Endothelial cell (in vitro differentiated cells): ENCODE measurements around the gene PCDH8. TPM values are rescaled to one million over a fixed set of nuclear protein-coding genes. Genes with fewer than 3 reads are reported as not detected.

Experiments used
- DNase-seq: peaks from one replicate; pipeline ENCODE4 v3.0.0; 2021; ENCODE audit warnings: low spot score
- H3K27ac Mint-ChIP-seq: one replicate; pipeline ENCODE4 v1.8.0; 2021; ENCODE audit warnings: mixed read lengths, inconsistent platforms; ENCODE audit not compliant: unreplicated experiment
- H3K27me3 Mint-ChIP-seq: one replicate; pipeline ENCODE4 v1.8.0; 2021; ENCODE audit warnings: mild to moderate bottlenecking, moderate library complexity, mixed read lengths, inconsistent platforms; ENCODE audit not compliant: unreplicated experiment
- H3K36me3 Mint-ChIP-seq: one replicate; pipeline ENCODE4 v1.8.0; 2021; ENCODE audit warnings: mild to moderate bottlenecking, low read depth, mixed read lengths, inconsistent platforms; ENCODE audit not compliant: unreplicated experiment
- H3K4me1 Mint-ChIP-seq: one replicate; pipeline ENCODE4 v1.8.0; 2021; ENCODE audit warnings: mild to moderate bottlenecking, mixed read lengths, inconsistent platforms; ENCODE audit not compliant: unreplicated experiment
- H3K4me3 Mint-ChIP-seq: one replicate; pipeline ENCODE4 v1.8.0; 2021; ENCODE audit warnings: mild to moderate bottlenecking, mixed read lengths, inconsistent platforms; ENCODE audit not compliant: unreplicated experiment
- H3K9me3 Mint-ChIP-seq: one replicate; pipeline ENCODE4 v1.8.0; 2021; ENCODE audit warnings: mixed read lengths, inconsistent platforms; ENCODE audit not compliant: unreplicated experiment
- total RNA-seq: library from RNA; stranded (reverse); fragmentation: NEBNext Ultra II Directional; extraction: Animal tissue kit (Norgen Biotek cat#: 25700); gene quantifications from one replicate; pipeline ENCODE4 v1.2.1, GENCODE V29; 2021; ENCODE audit not compliant: unreplicated experiment
- TF ChIP-seq, protein P1 (sequence below): fragments of 200-600 bp; sonication (generic); IDR thresholded peaks from one replicate; pipeline ENCODE4 v1.5.0; 2021; ENCODE audit warnings: antibody characterized with exemption; ENCODE audit not compliant: unreplicated experiment

PCDH8 gene
- total RNA-seq, 1 donor from 2014 or later, result 0.15 TPM

DNA sequence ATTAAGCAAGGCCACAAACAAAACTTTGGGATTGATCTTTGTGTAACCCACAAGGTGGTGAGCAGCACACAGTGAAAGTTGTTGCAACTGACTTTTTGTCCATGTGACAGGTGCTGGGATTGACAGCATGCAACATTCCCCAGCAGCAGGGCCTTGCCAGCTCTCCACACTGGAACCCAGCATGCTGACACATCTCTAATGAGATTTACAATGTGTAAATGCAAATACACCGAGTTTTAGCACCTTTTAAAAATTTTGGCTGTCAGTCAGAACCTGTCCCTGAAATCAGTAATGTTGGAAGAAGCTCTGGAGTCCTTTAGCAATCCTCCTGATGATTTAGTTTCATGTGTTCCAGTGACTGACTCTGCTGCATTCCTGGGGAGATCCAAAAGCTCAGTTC, 16.5 kb upstream of the PCDH8 start:
- no peaks in the 10 kb centered on the region for H3K36me3 Mint-ChIP-seq
- no peaks in the 10 kb centered on the region for H3K9me3 Mint-ChIP-seq
- H3K27me3 Mint-ChIP-seq, result no peaks in the 10 kb centered on the region
- peaks cover 9% of the 10 kb centered on the region for H3K4me1 Mint-ChIP-seq
- no peak for DNase-seq
- TF ChIP-seq, protein P1, sequence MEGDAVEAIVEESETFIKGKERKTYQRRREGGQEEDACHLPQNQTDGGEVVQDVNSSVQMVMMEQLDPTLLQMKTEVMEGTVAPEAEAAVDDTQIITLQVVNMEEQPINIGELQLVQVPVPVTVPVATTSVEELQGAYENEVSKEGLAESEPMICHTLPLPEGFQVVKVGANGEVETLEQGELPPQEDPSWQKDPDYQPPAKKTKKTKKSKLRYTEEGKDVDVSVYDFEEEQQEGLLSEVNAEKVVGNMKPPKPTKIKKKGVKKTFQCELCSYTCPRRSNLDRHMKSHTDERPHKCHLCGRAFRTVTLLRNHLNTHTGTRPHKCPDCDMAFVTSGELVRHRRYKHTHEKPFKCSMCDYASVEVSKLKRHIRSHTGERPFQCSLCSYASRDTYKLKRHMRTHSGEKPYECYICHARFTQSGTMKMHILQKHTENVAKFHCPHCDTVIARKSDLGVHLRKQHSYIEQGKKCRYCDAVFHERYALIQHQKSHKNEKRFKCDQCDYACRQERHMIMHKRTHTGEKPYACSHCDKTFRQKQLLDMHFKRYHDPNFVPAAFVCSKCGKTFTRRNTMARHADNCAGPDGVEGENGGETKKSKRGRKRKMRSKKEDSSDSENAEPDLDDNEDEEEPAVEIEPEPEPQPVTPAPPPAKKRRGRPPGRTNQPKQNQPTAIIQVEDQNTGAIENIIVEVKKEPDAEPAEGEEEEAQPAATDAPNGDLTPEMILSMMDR, result no peak
- no peak overlapping the region for H3K4me3 Mint-ChIP-seq
- no peak overlapping the region for H3K27ac Mint-ChIP-seq

DNA sequence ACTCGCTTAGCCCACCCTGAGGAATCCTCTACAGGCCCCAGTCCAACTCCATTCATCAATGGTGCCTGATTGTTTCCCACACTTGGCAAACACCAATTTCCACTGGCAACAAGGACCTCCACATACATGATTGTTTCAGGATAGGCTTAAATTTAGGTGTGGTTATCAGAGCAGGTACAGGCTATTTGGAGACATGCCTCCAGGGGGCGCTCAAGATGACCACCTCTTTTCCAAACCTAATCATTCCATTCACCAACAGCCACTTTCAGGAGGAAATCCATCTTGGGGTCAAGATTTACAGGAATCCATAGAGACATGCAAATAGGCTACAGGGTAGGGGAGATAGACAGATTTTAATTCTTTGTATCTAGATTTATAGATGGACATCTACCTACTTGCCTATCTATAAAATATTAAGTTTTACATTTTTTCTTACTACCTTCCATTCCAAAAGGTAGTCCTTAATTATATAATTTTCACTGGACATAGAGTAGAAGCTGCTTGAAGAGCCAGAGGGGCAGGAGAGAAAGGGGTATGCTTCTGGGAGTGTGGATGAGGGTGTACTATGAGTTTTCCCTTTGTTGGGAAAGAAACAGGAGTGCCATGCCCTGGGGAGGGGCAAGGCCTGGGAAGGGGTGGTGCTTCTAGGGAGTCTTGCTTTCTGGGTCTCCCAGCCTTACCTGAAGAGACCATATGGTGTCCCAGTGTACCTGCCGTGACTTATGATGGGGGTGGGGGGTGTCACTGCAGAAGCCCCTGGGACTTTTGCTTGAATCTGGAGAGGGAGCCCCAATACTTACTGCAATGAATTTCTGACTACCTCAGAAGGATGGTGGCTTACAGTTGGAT, 14.1 kb upstream of the PCDH8 start:
- Mint-ChIP-seq H3K27ac (no peak overlapping the region), H3K4me3 (no peak overlapping the region), H3K9me3 (no peaks in the 10 kb centered on the region), H3K4me1 (peaks cover 3% of the 10 kb centered on the region), H3K36me3 (no peaks in the 10 kb centered on the region), H3K27me3 (no peaks in the 10 kb centered on the region)
- DNase-seq, result peak; percentile 72
- TF ChIP-seq, protein P1, result peak; percentile 88

DNA sequence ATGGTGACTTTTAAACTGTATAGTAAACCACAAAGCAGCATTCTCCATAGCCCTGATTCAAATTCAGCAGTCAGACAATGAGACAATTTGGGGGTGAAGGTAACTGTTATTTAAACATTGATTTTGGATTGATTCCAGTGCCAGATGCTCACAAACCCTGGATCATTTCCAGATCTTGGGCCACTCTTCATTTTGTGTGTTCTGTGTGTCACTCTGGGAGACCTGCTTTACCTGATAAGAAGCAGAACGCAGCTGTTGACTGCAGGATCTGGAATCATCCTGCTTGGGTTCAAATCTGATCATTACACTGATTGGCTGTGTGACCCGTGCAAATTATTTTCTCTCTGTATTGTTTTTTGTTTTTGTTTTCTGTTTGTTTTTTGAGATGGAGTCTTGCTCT, 4.0 kb upstream of the PCDH8 start:
- TF ChIP-seq, protein P1, result no peak
- H3K27ac Mint-ChIP-seq, result no peak overlapping the region
- no peak overlapping the region for H3K4me3 Mint-ChIP-seq
- peaks cover 31% of the 10 kb centered on the region for H3K27me3 Mint-ChIP-seq
- H3K9me3 Mint-ChIP-seq, result no peaks in the 10 kb centered on the region
- DNase-seq, result no peak
- peaks cover 27% of the 10 kb centered on the region for H3K4me1 Mint-ChIP-seq
- H3K36me3 Mint-ChIP-seq, result no peaks in the 10 kb centered on the region

DNA sequence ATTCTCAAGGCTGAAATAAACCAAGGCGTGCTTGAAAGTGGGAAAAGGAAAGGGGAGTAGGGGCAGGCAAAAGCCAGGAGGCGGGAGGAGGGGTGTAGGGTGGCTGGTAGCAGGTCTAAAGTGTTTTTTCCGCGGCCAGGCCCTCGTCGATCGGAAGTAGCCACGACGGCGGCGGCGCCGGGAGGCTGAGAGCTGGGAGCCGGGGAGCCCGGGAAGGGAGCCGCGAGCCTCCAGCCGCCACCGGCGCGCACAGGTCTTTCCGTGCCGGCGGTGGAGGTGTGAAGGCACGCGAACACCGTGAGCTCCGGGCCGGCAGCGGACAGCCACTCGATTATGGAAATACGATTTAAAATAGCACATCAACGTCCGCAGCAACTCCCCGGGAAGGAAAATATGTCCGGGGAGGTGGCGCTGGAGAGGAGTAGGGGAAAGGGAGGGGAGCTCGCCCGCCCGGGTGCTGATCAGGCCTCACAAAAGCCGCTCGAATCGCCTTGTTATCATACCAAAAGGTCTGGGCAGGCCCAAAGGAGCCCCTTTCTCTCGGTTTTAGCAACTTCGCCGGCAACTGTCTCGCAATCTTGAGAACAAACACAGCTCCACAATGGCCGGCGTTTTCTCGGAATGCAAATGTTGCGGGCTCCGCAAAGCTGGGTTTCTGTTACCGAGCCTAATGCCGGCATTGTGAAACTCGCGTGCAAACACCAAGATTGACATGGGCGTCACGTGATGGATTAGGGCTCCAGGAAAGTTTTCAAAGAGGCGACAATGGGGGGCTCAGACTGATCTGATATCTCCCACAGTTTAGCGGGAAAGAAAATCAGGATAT, 2.9 kb upstream of the PCDH8 start:
- peak overlapping the region; percentile 61 for H3K27ac Mint-ChIP-seq
- H3K9me3 Mint-ChIP-seq, result no peaks in the 10 kb centered on the region
- no peaks in the 10 kb centered on the region for H3K36me3 Mint-ChIP-seq
- H3K27me3 Mint-ChIP-seq, result peaks cover 31% of the 10 kb centered on the region
- peak; percentile 46 for DNase-seq
- peak overlapping the region; percentile 91 for H3K4me3 Mint-ChIP-seq
- TF ChIP-seq, protein P1, result no peak
- H3K4me1 Mint-ChIP-seq, result peaks cover 27% of the 10 kb centered on the region
